Nephron (organoid): Measurements from ENCODE around the gene EFNA3.
A peak's percentile ranks its signal among the peaks of the same experiment; 100 is the strongest.

Experiments
- H3K27ac Mint-ChIP-seq, 3 experiments: 2 replicates each; pipeline ENCODE4 v1.8.0; 2020; ENCODE audit warnings: mixed read lengths in 3 of 3, mild to moderate bottlenecking in 2 of 3, moderate library complexity in 1 of 3
- H3K27me3 Mint-ChIP-seq: 2 replicates; pipeline ENCODE4 v1.8.0; 2021; ENCODE audit warnings: low read depth, mild to moderate bottlenecking, moderate library complexity, mixed read lengths
- H3K36me3 Mint-ChIP-seq: 2 replicates; pipeline ENCODE4 v1.8.0; 2020; ENCODE audit warnings: low read depth, mixed read lengths
- H3K4me1 Mint-ChIP-seq: 2 replicates; pipeline ENCODE4 v1.8.0; 2020; ENCODE audit warnings: mixed read lengths
- H3K4me3 Mint-ChIP-seq, 3 experiments: 2 replicates each; pipeline ENCODE4 v1.8.0; 2020; ENCODE audit warnings: mild to moderate bottlenecking in 3 of 3, mixed read lengths in 3 of 3, moderate library complexity in 2 of 3
- H3K9me3 Mint-ChIP-seq: 2 replicates; pipeline ENCODE4 v1.8.0; 2020; ENCODE audit warnings: mixed read lengths
- CTCF ChIP-seq, 3 experiments: fragments of 200-600 bp; sonication (generic); IDR thresholded peaks; one replicate each; pipeline ENCODE4 v1.5.0; 2021; ENCODE audit warnings: antibody characterized with exemption in 3 of 3; ENCODE audit not compliant: unreplicated experiment in 3 of 3

The EFNA3 gene

GRCh38 chr1:155135415-155136028, 56.9 kb downstream of the EFNA3 start, which contains the start of gene SLC50A1:
TSS of gene SLC50A1 (plus strand) at chr1:155135852. CDS start at chr1:155135912, 60 bp downstream.
- Mint-ChIP-seq H3K9me3 (no peaks in the 10 kb centered on the region), H3K4me3 (peak within 1 kb of the TSS; percentile 93 to 96 (median 94)), H3K27me3 (peaks cover 4% of the 10 kb centered on the region), H3K36me3 (peaks cover 33% of the 10 kb centered on the region), H3K4me1 (peaks cover 55% of the 10 kb centered on the region), H3K27ac (peak within 1 kb of the TSS; percentile 95 to 99 (median 99))
- peak; percentile 21 to 46 (median 32) for TF ChIP-seq CTCF (IDR thresholded peaks at IDR 0.05; ENCODE audit: unreplicated experiment in 3 of 3)

GRCh38 chr1:155136748-155137147, 58.1 kb downstream of the EFNA3 start:
- Mint-ChIP-seq H3K4me1 (peaks cover 44% of the 10 kb centered on the region), H3K9me3 (no peaks in the 10 kb centered on the region), H3K27me3 (no peaks in the 10 kb centered on the region), H3K36me3 (peaks cover 22% of the 10 kb centered on the region), H3K4me3 (peak overlapping the region; percentile 93 to 96 (median 94)), H3K27ac (peak overlapping the region; percentile 95 to 99 (median 99))
- TF ChIP-seq CTCF (IDR thresholded peaks at IDR 0.05; ENCODE audit: unreplicated experiment in 3 of 3), result no peak
